Neural cell (in vitro differentiated cells): Measurements from ENCODE around the gene BARD1. TPM values are rescaled to one million over a fixed set of nuclear protein-coding genes. Genes with fewer than 3 reads are reported as not detected.

Experiments used
- H2AFZ ChIP-seq: fragments of 200-600, 300-800 bp; sonication (generic), shearing (Covaris generic); 2 replicates; pipeline ENCODE4 v1.6.0; 2014; ENCODE audit warnings: low read depth, mild to moderate bottlenecking, antibody characterized with exemption, low read length, moderate library complexity
- H3F3A ChIP-seq: fragments of 200-600 bp; shearing (Covaris generic); 2 replicates; pipeline ENCODE4 v1.6.1; 2016; ENCODE audit warnings: mild to moderate bottlenecking, moderate library complexity, mixed read lengths, antibody characterized with exemption, low read length; ENCODE audit not compliant: insufficient read depth, poor library complexity, severe bottlenecking
- H3K27ac ChIP-seq: fragments of 200-600, 300-800 bp; sonication (generic), shearing (Covaris generic); 2 replicates; pipeline ENCODE4 v1.5.1; 2014; ENCODE audit warnings: mild to moderate bottlenecking, low read length, moderate library complexity
- H3K27me3 ChIP-seq: fragments of 300-800, 200-600 bp; sonication (generic), shearing (Covaris generic); 2 replicates; pipeline ENCODE4 v1.6.0; 2014; ENCODE audit warnings: mild to moderate bottlenecking, low read depth, low read length, moderate library complexity; ENCODE audit not compliant: insufficient read depth
- H3K36me3 ChIP-seq: fragments of 300-800, 200-600 bp; sonication (generic), shearing (Covaris generic); 2 replicates; pipeline ENCODE4 v1.5.1; 2014; ENCODE audit warnings: mild to moderate bottlenecking, antibody characterized with exemption, low read length, moderate library complexity; ENCODE audit not compliant: insufficient read depth
- H3K4me2 ChIP-seq: fragments of 300-800, 200-600 bp; sonication (generic), shearing (Covaris generic); 2 replicates; pipeline ENCODE4 v1.6.0; 2014; ENCODE audit warnings: mild to moderate bottlenecking, low read length
- H3K4me3 ChIP-seq: fragments of 300-800, 200-600 bp; sonication (generic), shearing (Covaris generic); 2 replicates; pipeline ENCODE4 v1.5.1; 2014; ENCODE audit warnings: mild to moderate bottlenecking, low read length, moderate library complexity
- H3K79me2 ChIP-seq: fragments of 200-600 bp; shearing (Covaris generic); replicated peaks from 2 replicates; pipeline ENCODE4 v1.6.0; 2014; ENCODE audit warnings: mild to moderate bottlenecking, low read length, moderate library complexity; ENCODE audit not compliant: insufficient read depth
- H3K9ac ChIP-seq: fragments of 300-800, 200-600 bp; sonication (generic), shearing (Covaris generic); 2 replicates; pipeline ENCODE4 v1.6.1; 2016; ENCODE audit warnings: mild to moderate bottlenecking, low read length, mixed read lengths
- H3K9me2 ChIP-seq: fragments of 200-600 bp; shearing (Covaris generic); 2 replicates; pipeline ENCODE4 v1.6.1; 2016; ENCODE audit warnings: mild to moderate bottlenecking, low read length, mixed read lengths; ENCODE audit not compliant: insufficient read depth
- H3K9me3 ChIP-seq: fragments of 200-600, 300-800 bp; sonication (generic), shearing (Covaris generic); 2 replicates; pipeline ENCODE4 v1.6.1; 2016; ENCODE audit warnings: mild to moderate bottlenecking, mixed run types, low read length, moderate library complexity, mixed read lengths
- H4K20me1 ChIP-seq: fragments of 200-600 bp; shearing (Covaris generic); 2 replicates; pipeline ENCODE4 v1.6.1; 2016; ENCODE audit warnings: mild to moderate bottlenecking, mixed run types; ENCODE audit not compliant: insufficient read depth
- EP300 ChIP-seq: fragments of 450-650 bp; conservative IDR thresholded peaks from 2 replicates; pipeline ENCODE4 v1.6.1; 2014; ENCODE audit warnings: antibody characterized with exemption, mild to moderate bottlenecking, moderate library complexity; ENCODE audit not compliant: poor library complexity, severe bottlenecking
- EZH2 ChIP-seq: fragments of 200-600, 300-800 bp; shearing (Covaris generic), sonication (generic); IDR thresholded peaks from 2 replicates; pipeline ENCODE4 v1.6.1; 2014; ENCODE audit warnings: antibody characterized with exemption, low read length, borderline replicate concordance, mild to moderate bottlenecking; ENCODE audit not compliant: insufficient read depth, poor library complexity, severe bottlenecking
- MXI1 ChIP-seq: fragments of 450-650 bp; conservative IDR thresholded peaks from 2 replicates; pipeline ENCODE4 v1.6.1; 2014; ENCODE audit warnings: antibody characterized with exemption, mild to moderate bottlenecking; ENCODE audit not compliant: poor library complexity, severe bottlenecking
- POLR2AphosphoS5 ChIP-seq: IDR thresholded peaks from 2 replicates; pipeline ENCODE4 v1.6.1; 2012
- RAD21 ChIP-seq: fragments of 450-650 bp; conservative IDR thresholded peaks from 2 replicates; pipeline ENCODE4 v1.6.1; 2014; ENCODE audit warnings: antibody characterized with exemption, mild to moderate bottlenecking, moderate library complexity
- SMC3 ChIP-seq: fragments of 450-650 bp; conservative IDR thresholded peaks from 2 replicates; pipeline ENCODE4 v1.6.1; 2014; ENCODE audit warnings: antibody characterized with exemption, mild to moderate bottlenecking, moderate library complexity; ENCODE audit not compliant: poor library complexity
- TAF1 ChIP-seq: IDR thresholded peaks from 2 replicates; pipeline ENCODE4 v1.6.1; 2012; ENCODE audit warnings: low read depth
- polyA plus RNA-seq: library from polyadenylated mRNA; depleted of rRNA; stranded (reverse); fragments of >200 nt; gene quantifications from 2 replicates; pipeline ENCODE4 v1.2.3, GENCODE V29; 2014
- TF ChIP-seq, protein P1 (sequence below): IDR thresholded peaks from 2 replicates; pipeline ENCODE4 v1.6.1; 2012; ENCODE audit warnings: borderline replicate concordance
- TF ChIP-seq, protein P2 (sequence below): fragments of 450-650 bp; IDR thresholded peaks from 2 replicates; pipeline ENCODE4 v1.5.1; 2014; ENCODE audit warnings: antibody characterized with exemption, mild to moderate bottlenecking, moderate library complexity; ENCODE audit not compliant: poor library complexity, severe bottlenecking

Gene BARD1
- polyA plus RNA-seq, 1 donor from 2014 or later = 0.57 TPM

DNA sequence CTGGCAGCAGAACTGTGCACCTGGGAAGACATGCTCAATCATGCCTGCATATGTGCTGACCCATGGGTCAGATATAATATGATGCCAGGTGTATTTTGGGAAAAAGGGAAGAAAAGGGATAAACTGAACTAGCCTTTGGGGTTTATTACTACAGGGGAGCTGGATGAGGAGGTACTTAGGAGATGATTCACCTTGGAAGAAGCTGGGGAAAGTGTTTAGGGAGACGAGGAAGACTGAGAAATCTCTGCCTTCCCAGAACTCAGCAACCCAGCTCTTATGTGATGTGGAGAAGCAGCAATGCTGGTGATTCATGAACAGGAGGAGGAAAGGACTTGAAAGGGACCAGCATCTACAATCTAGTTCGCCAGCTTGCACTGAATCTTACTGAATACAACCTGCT, 110.2 kb downstream of the BARD1 start:
- Histone ChIP-seq H3F3A (no peaks in the 10 kb centered on the region), H3K9me2 (no peaks in the 10 kb centered on the region), H3K27me3 (no peaks in the 10 kb centered on the region), H4K20me1 (no peaks in the 10 kb centered on the region), H3K27ac (no peak overlapping the region), H3K4me3 (no peak overlapping the region), H3K9me3 (no peaks in the 10 kb centered on the region), H3K36me3 (no peaks in the 10 kb centered on the region), H2AFZ (no peak overlapping the region), H3K4me2 (no peak overlapping the region), H3K79me2 (no peaks in the 10 kb centered on the region), H3K9ac (no peak overlapping the region)
- TF ChIP-seq SMC3 = no peak
- TF ChIP-seq, protein P1, sequence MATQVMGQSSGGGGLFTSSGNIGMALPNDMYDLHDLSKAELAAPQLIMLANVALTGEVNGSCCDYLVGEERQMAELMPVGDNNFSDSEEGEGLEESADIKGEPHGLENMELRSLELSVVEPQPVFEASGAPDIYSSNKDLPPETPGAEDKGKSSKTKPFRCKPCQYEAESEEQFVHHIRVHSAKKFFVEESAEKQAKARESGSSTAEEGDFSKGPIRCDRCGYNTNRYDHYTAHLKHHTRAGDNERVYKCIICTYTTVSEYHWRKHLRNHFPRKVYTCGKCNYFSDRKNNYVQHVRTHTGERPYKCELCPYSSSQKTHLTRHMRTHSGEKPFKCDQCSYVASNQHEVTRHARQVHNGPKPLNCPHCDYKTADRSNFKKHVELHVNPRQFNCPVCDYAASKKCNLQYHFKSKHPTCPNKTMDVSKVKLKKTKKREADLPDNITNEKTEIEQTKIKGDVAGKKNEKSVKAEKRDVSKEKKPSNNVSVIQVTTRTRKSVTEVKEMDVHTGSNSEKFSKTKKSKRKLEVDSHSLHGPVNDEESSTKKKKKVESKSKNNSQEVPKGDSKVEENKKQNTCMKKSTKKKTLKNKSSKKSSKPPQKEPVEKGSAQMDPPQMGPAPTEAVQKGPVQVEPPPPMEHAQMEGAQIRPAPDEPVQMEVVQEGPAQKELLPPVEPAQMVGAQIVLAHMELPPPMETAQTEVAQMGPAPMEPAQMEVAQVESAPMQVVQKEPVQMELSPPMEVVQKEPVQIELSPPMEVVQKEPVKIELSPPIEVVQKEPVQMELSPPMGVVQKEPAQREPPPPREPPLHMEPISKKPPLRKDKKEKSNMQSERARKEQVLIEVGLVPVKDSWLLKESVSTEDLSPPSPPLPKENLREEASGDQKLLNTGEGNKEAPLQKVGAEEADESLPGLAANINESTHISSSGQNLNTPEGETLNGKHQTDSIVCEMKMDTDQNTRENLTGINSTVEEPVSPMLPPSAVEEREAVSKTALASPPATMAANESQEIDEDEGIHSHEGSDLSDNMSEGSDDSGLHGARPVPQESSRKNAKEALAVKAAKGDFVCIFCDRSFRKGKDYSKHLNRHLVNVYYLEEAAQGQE = no peak
- TF ChIP-seq EP300 = no peak
- TF ChIP-seq RAD21 = no peak
- no peak for TF ChIP-seq POLR2AphosphoS5
- TF ChIP-seq MXI1 = no peak
- TF ChIP-seq, protein P2, sequence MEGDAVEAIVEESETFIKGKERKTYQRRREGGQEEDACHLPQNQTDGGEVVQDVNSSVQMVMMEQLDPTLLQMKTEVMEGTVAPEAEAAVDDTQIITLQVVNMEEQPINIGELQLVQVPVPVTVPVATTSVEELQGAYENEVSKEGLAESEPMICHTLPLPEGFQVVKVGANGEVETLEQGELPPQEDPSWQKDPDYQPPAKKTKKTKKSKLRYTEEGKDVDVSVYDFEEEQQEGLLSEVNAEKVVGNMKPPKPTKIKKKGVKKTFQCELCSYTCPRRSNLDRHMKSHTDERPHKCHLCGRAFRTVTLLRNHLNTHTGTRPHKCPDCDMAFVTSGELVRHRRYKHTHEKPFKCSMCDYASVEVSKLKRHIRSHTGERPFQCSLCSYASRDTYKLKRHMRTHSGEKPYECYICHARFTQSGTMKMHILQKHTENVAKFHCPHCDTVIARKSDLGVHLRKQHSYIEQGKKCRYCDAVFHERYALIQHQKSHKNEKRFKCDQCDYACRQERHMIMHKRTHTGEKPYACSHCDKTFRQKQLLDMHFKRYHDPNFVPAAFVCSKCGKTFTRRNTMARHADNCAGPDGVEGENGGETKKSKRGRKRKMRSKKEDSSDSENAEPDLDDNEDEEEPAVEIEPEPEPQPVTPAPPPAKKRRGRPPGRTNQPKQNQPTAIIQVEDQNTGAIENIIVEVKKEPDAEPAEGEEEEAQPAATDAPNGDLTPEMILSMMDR = no peak

DNA sequence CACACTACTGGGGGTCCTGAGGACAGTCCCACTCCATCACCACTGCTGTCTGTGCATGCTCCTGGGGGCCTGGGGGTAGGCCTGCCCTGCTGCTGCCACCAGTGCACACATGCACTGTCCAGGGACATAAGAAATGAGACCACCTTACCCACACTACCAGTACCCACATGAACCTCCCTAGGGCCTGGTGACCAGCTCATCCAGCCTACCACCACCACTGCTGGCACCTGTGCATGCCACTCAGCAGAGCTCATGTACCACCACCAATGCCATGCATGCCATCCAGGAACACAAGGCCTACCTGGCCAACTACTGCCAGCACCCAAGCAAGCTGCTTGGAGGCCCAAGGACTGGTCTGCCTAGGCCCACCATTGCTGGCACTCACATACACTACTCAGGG, 112.8 kb downstream of the BARD1 start:
- H3K36me3 ChIP-seq = no peaks in the 10 kb centered on the region
- no peaks in the 10 kb centered on the region for H3K79me2 ChIP-seq
- no peak overlapping the region for H3K27ac ChIP-seq
- H3K9me2 ChIP-seq = no peaks in the 10 kb centered on the region
- H4K20me1 ChIP-seq = no peaks in the 10 kb centered on the region
- no peak overlapping the region for H3K4me2 ChIP-seq
- H3K9me3 ChIP-seq = no peaks in the 10 kb centered on the region
- H3K27me3 ChIP-seq = no peaks in the 10 kb centered on the region
- no peak overlapping the region for H3K9ac ChIP-seq
- H3F3A ChIP-seq = no peaks in the 10 kb centered on the region
- no peak overlapping the region for H2AFZ ChIP-seq
- no peak overlapping the region for H3K4me3 ChIP-seq
- TF ChIP-seq TAF1 (no peak), EZH2 (no peak)

DNA sequence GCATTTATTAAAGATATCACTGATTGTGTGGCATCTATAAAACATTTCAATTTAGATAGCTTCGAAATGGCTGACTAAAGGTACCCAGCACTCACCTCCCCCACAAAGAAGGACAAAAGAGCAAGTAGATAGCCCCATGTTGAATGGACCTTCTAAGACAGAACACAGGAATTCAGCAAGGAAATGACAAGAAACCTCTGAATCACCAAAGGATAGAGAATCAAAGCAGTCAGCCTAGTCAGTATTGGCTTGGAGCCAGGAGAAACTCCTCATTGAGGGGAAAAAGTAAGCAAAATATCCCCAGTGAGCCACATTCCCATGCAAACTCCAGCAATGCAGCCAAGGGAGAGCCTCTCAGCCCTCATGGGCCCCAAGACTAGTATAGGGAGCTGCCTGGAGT, 113.7 kb downstream of the BARD1 start:
- Histone ChIP-seq H3K4me3 (no peak overlapping the region), H3K9ac (no peak overlapping the region), H3K9me3 (no peaks in the 10 kb centered on the region), H3F3A (no peaks in the 10 kb centered on the region), H3K4me2 (no peak overlapping the region), H3K79me2 (no peaks in the 10 kb centered on the region), H3K36me3 (no peaks in the 10 kb centered on the region), H2AFZ (no peak overlapping the region), H3K27ac (no peak overlapping the region), H3K9me2 (no peaks in the 10 kb centered on the region), H4K20me1 (no peaks in the 10 kb centered on the region), H3K27me3 (no peaks in the 10 kb centered on the region)
- TF ChIP-seq SMC3 (no peak), POLR2AphosphoS5 (no peak), RAD21 (no peak), EP300 (no peak), TAF1 (no peak), MXI1 (no peak), EZH2 (no peak)
- TF ChIP-seq, protein P1 = no peak
- TF ChIP-seq, protein P2 = no peak
